Activated CD8-positive, alpha-beta T cell treated with anti-CD3 and anti-CD28 coated beads, Interleukin-2, amount 10 ng/mL, durations not matched to agents 7 days and 5 days (primary cell): ENCODE measurements around the gene CIDEB. TPM values are rescaled to one million over a fixed set of nuclear protein-coding genes. Genes with fewer than 3 reads are reported as not detected.
A peak's percentile ranks its signal among the peaks of the same experiment; 100 is the strongest.
"Not testable (repeated sequence)": the region's sequence is repeated elsewhere in the genome, so short reads cannot be mapped to it uniquely, and the experiment has no call there.

Source experiments
- ATAC-seq: fragments of 150-1000 bp; cut with Tn5 transposase; one replicate; pipeline ENCODE4 v1.10.0; 2021; ENCODE audit warnings: moderate library complexity
- CTCF ChIA-PET: fragments of 350-600 bp; sonication (Branson Sonifier 250); formaldehyde crosslinking; loops from one replicate; lab custom pipeline; 2021; ENCODE audit warnings: antibody characterized with exemption; lab: Charles Lee
- POLR2A ChIA-PET: fragments of 350-600 bp; sonication (Branson Sonifier 250); formaldehyde crosslinking; loops from one replicate; lab custom pipeline; 2021; ENCODE audit warnings: antibody characterized with exemption; lab: Charles Lee
- DNase-seq: peaks from one replicate; pipeline ENCODE4 v3.0.0-alpha.2; 2020
- H3K27ac Mint-ChIP-seq: one replicate; pipeline ENCODE4 v1.8.0; 2021; ENCODE audit warnings: mild to moderate bottlenecking, mixed read lengths
- H3K27me3 Mint-ChIP-seq: one replicate; pipeline ENCODE4 v1.8.0; 2021; ENCODE audit warnings: low read depth, mixed read lengths
- H3K36me3 Mint-ChIP-seq: one replicate; pipeline ENCODE4 v1.8.0; 2021; ENCODE audit warnings: low read depth, mixed read lengths
- H3K4me1 Mint-ChIP-seq: one replicate; pipeline ENCODE4 v1.8.0; 2021; ENCODE audit warnings: low read depth, mixed read lengths
- H3K4me3 Mint-ChIP-seq: one replicate; pipeline ENCODE4 v1.8.0; 2021; ENCODE audit warnings: mild to moderate bottlenecking, mixed read lengths
- H3K9me3 Mint-ChIP-seq: one replicate; pipeline ENCODE4 v1.8.0; 2022; ENCODE audit warnings: mixed read lengths; ENCODE audit not compliant: insufficient read depth
- total RNA-seq, 2 experiments: library from RNA; stranded (reverse); gene quantifications; one replicate each; pipeline ENCODE4 v1.2.3, GENCODE V29; 2021

CIDEB gene
- total RNA-seq, 2 experiments from 2014 or later: 47.2 to 48.2 TPM

DNA sequence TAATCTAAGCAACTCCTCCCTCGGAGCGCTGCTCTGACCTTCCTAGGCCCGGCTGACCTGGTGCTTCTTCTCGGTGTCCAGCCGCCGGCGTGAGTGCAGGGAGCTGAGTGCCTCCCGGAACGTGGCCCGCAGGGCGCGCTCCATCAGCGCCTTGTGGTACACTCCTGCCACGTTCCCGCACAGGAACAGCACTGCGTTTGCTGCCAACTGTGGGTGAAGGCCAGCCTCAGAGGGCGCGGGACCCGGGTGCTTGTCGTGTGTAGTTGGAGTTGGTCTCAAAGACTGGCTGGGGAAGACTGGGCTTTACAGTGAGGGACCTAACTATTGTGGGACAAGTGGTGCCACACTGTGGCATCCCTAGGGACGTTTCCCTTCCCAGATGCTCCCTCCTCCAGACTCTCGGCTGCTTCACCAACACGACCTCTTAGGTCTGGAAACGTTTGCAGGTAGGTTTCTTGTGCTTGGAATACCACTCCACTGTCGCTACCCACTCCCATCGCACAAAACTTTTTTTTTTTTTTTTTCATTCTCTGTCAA, 24.0 kb upstream of the CIDEB start:
- CTCF ChIA-PET: interaction anchor here (0.6 to 12.7 kb wide), 23 partner anchors 9 to 223 kb away, joined by 3 to 709 read pairs (median 12); partner anchors contain the start of genes CBLN3, CHMP4A, CIDEB and DHRS1
- Mint-ChIP-seq H3K27ac (peak overlapping the region; percentile 61), H3K4me3 (peak overlapping the region; percentile 75), H3K27me3 (peaks cover 22% of the 10 kb centered on the region), H3K36me3 (peaks cover 16% of the 10 kb centered on the region), H3K9me3 (no peaks in the 10 kb centered on the region), H3K4me1 (peaks cover 78% of the 10 kb centered on the region)
- DNase-seq: no peak
- ATAC-seq: peak; percentile 1
- POLR2A ChIA-PET: interaction anchor here (0.7 to 13.7 kb wide), 4 partner anchors 14 to 99 kb away, joined by 3 to 185 read pairs (median 3); partner anchors contain the start of genes CBLN3, KHNYN and TINF2

DNA sequence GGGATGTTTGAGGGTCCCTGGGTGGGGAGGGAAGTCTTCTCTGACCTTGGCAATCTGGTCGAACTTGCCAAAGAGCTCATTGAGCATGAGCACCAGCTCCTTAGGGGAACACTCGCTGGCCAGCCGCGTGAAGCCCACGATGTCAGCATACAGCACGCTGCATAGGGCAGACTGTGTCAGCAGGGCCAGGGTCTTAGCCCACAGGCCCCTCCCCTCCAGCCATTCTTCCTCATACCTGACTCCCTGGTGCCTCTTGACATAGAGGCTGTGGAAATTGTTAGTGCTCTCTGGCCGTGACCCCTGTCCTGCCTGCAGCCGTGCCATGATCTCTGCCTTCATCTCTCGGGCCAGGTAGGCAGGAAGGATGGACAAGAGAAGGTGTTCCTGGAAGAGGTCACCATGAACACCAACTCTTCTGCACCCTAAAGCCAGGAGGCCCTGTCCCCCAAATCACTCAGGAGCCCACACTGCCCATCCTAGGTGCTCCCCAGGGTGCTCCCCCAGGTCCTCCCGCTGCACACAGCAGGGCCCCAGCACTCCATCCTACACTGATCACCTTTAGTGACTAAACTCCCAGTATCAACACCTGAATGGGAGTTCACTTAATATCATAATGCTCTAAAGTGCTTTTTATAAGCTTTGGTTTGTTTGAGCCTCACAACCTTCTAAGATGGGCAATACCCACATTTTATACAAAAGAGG, 23.3 kb upstream of the CIDEB start:
- Mint-ChIP-seq H3K9me3 (no peaks in the 10 kb centered on the region), H3K36me3 (peaks cover 9% of the 10 kb centered on the region), H3K4me1 (peaks cover 80% of the 10 kb centered on the region), H3K27me3 (peaks cover 22% of the 10 kb centered on the region), H3K4me3 (no peak overlapping the region), H3K27ac (no peak overlapping the region)
- no peak for DNase-seq
- ATAC-seq: no peak
- ChIA-PET POLR2A (interaction anchor here (0.6 to 13.7 kb wide), 3 partner anchors 89 to 100 kb away, joined by 3 to 185 read pairs (median 3); partner anchors contain the start of genes CBLN3, KHNYN and TINF2), CTCF (interaction anchor here (0.9 to 12.7 kb wide), 11 partner anchors 9 to 109 kb away, joined by 3 to 709 read pairs (median 27); partner anchors contain the start of genes CBLN3, CIDEB, DHRS1 and KHNYN)

DNA sequence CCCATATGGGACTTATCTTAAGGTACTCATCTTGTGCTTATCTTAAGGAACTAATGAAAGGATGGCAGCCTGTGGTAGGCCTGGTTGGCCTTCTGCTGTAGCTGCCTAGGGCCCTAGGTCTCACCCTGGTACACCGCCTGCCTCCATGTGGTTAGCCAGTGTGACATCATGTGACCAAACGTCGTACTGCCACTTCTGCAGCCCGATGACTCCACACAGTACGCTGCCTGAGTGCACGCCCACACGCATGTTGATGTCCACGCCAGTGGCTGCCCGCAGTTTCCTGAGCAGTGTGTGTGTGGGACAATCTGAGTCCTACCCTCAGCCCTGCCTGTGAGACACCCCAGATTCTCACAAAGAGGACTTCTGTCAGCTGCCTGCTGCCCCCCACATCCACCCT, 22.0 kb upstream of the CIDEB start:
- peak; percentile 80 for DNase-seq
- ChIA-PET POLR2A (interaction anchor here (0.6 to 13.7 kb wide), 4 partner anchors 16 to 364 kb away, joined by 3 to 185 read pairs (median 4); partner anchors contain the start of genes CBLN3 and KHNYN), CTCF (interaction anchor here (1.1 to 9.0 kb wide), 5 partner anchors 8 to 107 kb away, joined by 3 to 142 read pairs (median 17); partner anchors contain the start of genes CIDEB, KHNYN, LTB4R and LTB4R2)
- H3K9me3 Mint-ChIP-seq: no peaks in the 10 kb centered on the region
- peaks cover 79% of the 10 kb centered on the region for H3K4me1 Mint-ChIP-seq
- no peaks in the 10 kb centered on the region for H3K36me3 Mint-ChIP-seq
- H3K4me3 Mint-ChIP-seq: peak overlapping the region; percentile 25
- peaks cover 16% of the 10 kb centered on the region for H3K27me3 Mint-ChIP-seq
- ATAC-seq: peak; percentile 48
- H3K27ac Mint-ChIP-seq: peak overlapping the region; percentile 71

DNA sequence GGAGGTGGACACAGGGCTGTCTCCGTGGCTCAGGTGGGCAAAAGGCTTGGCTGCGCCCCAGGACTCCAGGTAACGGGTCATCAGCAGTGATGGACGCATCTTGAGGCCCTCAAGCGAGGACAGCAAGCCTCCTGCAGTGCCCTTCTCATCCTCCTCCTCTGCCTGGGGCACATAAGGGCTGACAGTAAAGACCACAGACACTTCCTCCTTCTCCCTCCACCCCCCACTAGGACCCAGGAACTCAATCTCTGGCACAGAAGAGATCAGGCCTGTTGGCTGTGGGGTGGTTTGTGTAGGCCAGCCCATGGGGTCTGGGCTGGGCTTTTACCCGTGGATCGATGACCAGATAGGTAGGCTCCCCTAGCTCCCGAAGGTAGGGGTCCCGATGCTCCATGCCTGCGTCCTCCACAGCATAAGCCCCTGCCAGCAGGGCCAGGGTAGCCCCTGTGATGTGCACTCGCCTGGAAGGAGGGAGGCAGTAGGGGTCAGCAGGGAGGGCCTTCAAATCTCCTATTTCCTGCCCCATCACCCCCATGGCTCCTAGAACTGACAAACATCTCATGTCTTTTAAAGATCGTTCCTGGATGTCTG, 21.4 kb upstream of the CIDEB start:
- Mint-ChIP-seq H3K9me3 (no peaks in the 10 kb centered on the region), H3K4me3 (no peak overlapping the region), H3K27ac (peak overlapping the region; percentile 71), H3K4me1 (peaks cover 77% of the 10 kb centered on the region), H3K36me3 (no peaks in the 10 kb centered on the region), H3K27me3 (peaks cover 14% of the 10 kb centered on the region)
- ATAC-seq (no peak), DNase-seq (no peak)
- ChIA-PET CTCF (interaction anchor here (0.7 to 9.0 kb wide), 7 partner anchors 8 to 108 kb away, joined by 3 to 142 read pairs (median 10); partner anchors contain the start of genes CIDEB, KHNYN, LTB4R and LTB4R2), POLR2A (interaction anchor here (0.6 to 13.7 kb wide), 5 partner anchors 15 to 364 kb away, joined by 3 to 185 read pairs (median 4); partner anchors contain the start of genes CBLN3, KHNYN and TINF2)

DNA sequence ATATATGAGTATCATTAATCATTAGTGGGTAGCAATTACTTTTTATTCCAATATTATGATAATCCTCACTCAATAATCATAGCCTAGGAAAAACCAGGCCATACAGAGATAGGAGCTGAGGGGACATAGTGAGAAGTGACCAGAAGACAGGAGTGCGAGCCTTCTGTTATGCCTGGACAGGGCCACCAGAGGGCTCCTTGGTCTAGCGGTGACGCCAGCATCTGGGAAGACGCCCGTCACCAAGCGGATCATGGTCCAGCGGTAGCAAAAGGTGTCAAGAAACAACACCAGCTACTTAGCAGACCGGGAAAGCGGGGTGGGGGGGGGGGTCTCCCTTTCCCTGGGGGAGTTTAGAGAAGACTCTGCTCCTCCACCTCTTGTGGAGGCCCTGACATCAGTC, 20.1 kb upstream of the CIDEB start:
- DNase-seq, ATAC-seq, H3K27ac Mint-ChIP-seq, H3K9me3 Mint-ChIP-seq, H3K4me3 Mint-ChIP-seq, H3K36me3 Mint-ChIP-seq: not testable (repeated sequence)
- ChIA-PET CTCF (interaction anchor here (0.9 to 9.0 kb wide), 9 partner anchors 12 to 167 kb away, joined by 3 to 142 read pairs (median 6); partner anchors contain the start of genes CIDEB, IRF9, KHNYN and LTB4R), POLR2A (interaction anchor here (1.5 to 13.7 kb wide), 3 partner anchors 14 to 103 kb away, joined by 5 to 185 read pairs (median 7); partner anchors contain the start of genes CBLN3 and KHNYN)
- Mint-ChIP-seq H3K4me1 (peaks cover 64% of the 10 kb centered on the region), H3K27me3 (peaks cover 11% of the 10 kb centered on the region)

DNA sequence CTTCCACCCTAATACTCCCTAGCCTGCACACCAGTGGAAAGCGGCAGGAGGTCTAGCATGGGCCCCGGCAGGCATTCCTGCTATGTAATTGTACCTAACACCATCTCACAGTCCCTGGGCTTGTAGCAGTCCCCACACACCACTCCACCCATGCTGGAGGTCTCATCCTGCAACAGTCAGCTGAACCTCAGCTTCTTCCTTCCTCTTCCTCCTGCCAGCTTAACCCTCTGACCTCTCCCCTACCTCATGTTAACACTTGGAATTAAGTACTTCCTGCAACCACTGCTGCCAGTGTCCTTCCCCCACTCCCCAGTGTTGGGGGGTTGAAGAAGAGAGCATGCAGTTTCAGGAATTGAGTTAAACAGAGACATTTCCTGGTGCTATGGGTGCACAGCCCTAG, 19.5 kb upstream of the CIDEB start:
- DNase-seq: no peak
- Mint-ChIP-seq H3K9me3 (no peaks in the 10 kb centered on the region), H3K4me1 (peaks cover 60% of the 10 kb centered on the region), H3K27ac (peak overlapping the region; percentile 90), H3K27me3 (peaks cover 8% of the 10 kb centered on the region), H3K4me3 (no peak overlapping the region), H3K36me3 (no peaks in the 10 kb centered on the region)
- ChIA-PET POLR2A (interaction anchor here (1.5 kb wide), 1 partner anchor 103 kb away, joined by 7 read pairs; the partner anchor contains the start of genes CBLN3 and KHNYN), CTCF (interaction anchor here (0.6 to 9.0 kb wide), 10 partner anchors 9 to 114 kb away, joined by 3 to 142 read pairs (median 6); partner anchors contain the start of genes CIDEB, KHNYN, LTB4R and LTB4R2)
- no peak for ATAC-seq

DNA sequence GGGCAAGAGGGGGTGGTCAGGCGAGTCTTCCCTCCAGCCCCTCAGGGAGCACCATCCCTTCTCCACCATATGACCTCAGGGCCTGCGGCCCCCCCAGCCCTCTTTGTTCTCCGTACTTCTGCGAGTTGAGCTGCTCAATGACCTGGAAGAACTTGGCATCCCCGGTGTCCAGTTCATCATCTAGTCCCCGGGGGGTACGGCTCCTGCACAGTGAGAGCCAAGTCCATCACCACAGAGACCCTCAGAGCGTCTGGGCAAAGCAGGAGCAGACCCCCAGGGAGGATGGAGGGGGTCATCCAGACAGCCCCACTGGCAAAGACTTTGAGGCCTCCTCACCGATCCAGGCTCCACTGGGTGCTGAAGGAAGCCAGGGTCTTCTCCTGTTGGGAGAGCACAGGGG, 18.2 kb upstream of the CIDEB start:
- Mint-ChIP-seq H3K36me3 (no peaks in the 10 kb centered on the region), H3K4me3 (no peak overlapping the region), H3K9me3 (no peaks in the 10 kb centered on the region), H3K27me3 (peaks cover 3% of the 10 kb centered on the region), H3K4me1 (peaks cover 47% of the 10 kb centered on the region), H3K27ac (no peak overlapping the region)
- DNase-seq: no peak
- ChIA-PET CTCF (interaction anchor here (1.2 to 9.0 kb wide), 7 partner anchors 7 to 112 kb away, joined by 3 to 142 read pairs (median 42); partner anchors contain the start of genes ADCY4, CBLN3, CIDEB and KHNYN), POLR2A (interaction anchor here (0.7 to 1.1 kb wide), 3 partner anchors 55 to 110 kb away, joined by 3 to 5 read pairs (median 3); partner anchors contain the start of gene RABGGTA)
- no peak for ATAC-seq

DNA sequence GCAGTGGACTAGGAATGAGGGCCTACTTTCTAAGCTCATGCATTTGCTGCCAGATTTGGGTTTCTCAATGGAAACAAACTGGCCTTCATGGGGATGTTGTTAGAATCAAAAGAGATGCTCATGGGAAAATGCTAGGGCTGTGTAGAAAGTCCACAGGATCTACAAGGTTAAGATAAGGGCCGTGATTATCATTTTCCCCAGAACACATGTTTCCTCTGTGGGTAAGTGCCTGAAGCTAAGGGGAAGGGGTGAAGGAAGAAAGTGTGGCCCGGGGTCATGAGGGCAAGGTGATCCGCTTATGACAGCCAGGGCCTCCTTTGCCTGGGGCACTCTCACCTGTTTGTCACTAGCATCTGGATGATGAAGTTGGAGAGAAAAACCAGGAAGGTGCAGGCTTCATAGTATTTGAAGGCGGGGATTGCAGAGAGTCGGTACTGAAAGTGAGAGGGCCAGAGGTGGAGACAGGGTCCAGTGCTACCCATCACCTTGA, 17.3 kb upstream of the CIDEB start:
- peaks cover 7% of the 10 kb centered on the region for H3K27me3 Mint-ChIP-seq
- no peaks in the 10 kb centered on the region for H3K9me3 Mint-ChIP-seq
- H3K4me1 Mint-ChIP-seq: peaks cover 39% of the 10 kb centered on the region
- DNase-seq (no peak), ATAC-seq (no peak)
- ChIA-PET POLR2A (interaction anchor here (0.7 to 1.1 kb wide), 4 partner anchors 54 to 111 kb away, joined by 3 to 5 read pairs (median 4); partner anchors contain the start of genes KHNYN and RABGGTA), CTCF (interaction anchor here (1.0 to 8.9 kb wide), 7 partner anchors 8 to 113 kb away, joined by 3 to 87 read pairs (median 5); partner anchors contain the start of genes ADCY4, CBLN3, CIDEB and KHNYN)
- H3K4me3 Mint-ChIP-seq: no peak overlapping the region
- H3K27ac Mint-ChIP-seq: no peak overlapping the region
- H3K36me3 Mint-ChIP-seq: no peaks in the 10 kb centered on the region

DNA sequence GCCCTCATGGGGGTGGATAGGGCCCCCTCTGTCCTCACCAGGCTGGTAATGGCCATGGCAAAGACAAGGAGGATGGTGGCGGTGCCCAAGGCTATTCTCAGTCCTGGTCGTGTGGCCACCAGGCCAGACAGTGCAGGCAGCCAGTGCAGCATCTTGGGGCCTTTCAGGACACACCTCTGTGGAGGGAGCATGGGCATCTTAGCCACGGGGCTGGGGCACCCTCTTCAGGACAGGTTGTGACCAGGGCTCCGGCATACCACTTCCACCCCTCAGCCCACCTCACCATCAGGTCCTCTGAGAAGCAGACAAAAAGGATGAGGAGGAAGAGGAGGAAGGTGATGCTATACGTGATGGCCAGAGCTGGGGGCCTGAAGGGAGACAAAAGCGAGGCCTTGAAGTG, 16.2 kb upstream of the CIDEB start:
- no peak for DNase-seq
- Mint-ChIP-seq H3K27me3 (peaks cover 14% of the 10 kb centered on the region), H3K36me3 (no peaks in the 10 kb centered on the region), H3K4me1 (peaks cover 29% of the 10 kb centered on the region), H3K4me3 (no peak overlapping the region), H3K9me3 (no peaks in the 10 kb centered on the region), H3K27ac (no peak overlapping the region)
- CTCF ChIA-PET: interaction anchor here (0.9 to 8.9 kb wide), 7 partner anchors 9 to 114 kb away, joined by 3 to 87 read pairs (median 5); partner anchors contain the start of genes ADCY4, CBLN3, CIDEB and KHNYN
- ATAC-seq: no peak
- POLR2A ChIA-PET: no interaction called here

DNA sequence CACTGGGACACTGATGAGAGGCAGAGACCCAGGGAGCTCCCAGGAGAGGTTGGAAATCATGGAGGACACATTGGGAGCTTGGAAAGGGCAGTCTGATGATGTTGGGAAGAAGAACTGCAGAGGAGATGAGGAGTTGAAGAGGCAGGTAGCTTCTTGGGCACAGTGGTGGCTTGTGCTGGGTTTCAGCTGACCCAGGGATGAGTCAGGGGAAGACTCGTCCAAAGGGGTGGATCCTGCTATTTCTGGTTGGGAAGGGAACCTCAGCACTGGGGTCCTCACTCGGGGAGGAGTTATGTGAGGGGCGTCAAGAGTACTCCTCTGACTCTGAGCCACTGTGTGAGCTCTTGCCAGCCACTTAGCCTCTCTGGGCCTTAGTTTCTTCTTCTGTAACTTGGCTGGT, 15.6 kb upstream of the CIDEB start:
- Mint-ChIP-seq H3K36me3 (no peaks in the 10 kb centered on the region), H3K4me1 (peaks cover 24% of the 10 kb centered on the region), H3K4me3 (no peak overlapping the region), H3K9me3 (no peaks in the 10 kb centered on the region), H3K27me3 (peaks cover 15% of the 10 kb centered on the region), H3K27ac (no peak overlapping the region)
- CTCF ChIA-PET: interaction anchor here (0.9 to 8.9 kb wide), 5 partner anchors 10 to 114 kb away, joined by 3 to 87 read pairs (median 5); partner anchors contain the start of genes ADCY4, CIDEB, LTB4R and LTB4R2
- DNase-seq (no peak), ATAC-seq (no peak)
- POLR2A ChIA-PET: interaction anchor here (1.1 to 1.3 kb wide), 2 partner anchors 12 to 108 kb away, joined by 3 read pairs; partner anchors contain the start of gene LTB4R
